HEK293 (cell line): ENCODE results near the gene OAS2.

ENCODE experiments used
- CTCF ChIA-PET: fragments of 350-600 bp; formaldehyde crosslinking; extraction: SDS; loops from one replicate; lab custom pipeline; 2021; ENCODE audit warnings: antibody characterized with exemption; lab: Yijun Ruan, JAX
- POLR2A ChIA-PET: fragments of 300-600 bp; formaldehyde crosslinking; extraction: SDS; loops from one replicate; lab custom pipeline; 2020; ENCODE audit warnings: antibody characterized with exemption, inconsistent platforms; lab: Yijun Ruan, JAX
- H3K27ac ChIP-seq: fragments of 200-500 bp; sonication (Bioruptor generic); 2 replicates; pipeline ENCODE4 v1.5.1; 2014; ENCODE audit warnings: low read depth, low read length, control low read depth, inconsistent platforms; ENCODE audit errors: extremely low read depth
- H3K36me3 ChIP-seq, 2 experiments: fragments of 200-500 bp in 1 of 2; sonication (Bioruptor generic) in 1 of 2; 1 replicate in 1 of 2; 2 replicates in 1 of 2; pipeline ENCODE4 v1.5.1; 2014 to 2017; ENCODE audit warnings: inconsistent platforms in 2 of 2, low read length in 2 of 2; ENCODE audit not compliant: control insufficient read depth in 2 of 2, insufficient read depth in 1 of 2
- H3K4me1 ChIP-seq: fragments of 200-500 bp; sonication (Bioruptor generic); 2 replicates; pipeline ENCODE4 v1.5.1; 2014; ENCODE audit warnings: mild to moderate bottlenecking, low read length, inconsistent platforms; ENCODE audit not compliant: control insufficient read depth, insufficient read depth
- H3K4me3 ChIP-seq: 2 replicates; pipeline ENCODE4 v1.5.1; 2011; ENCODE audit warnings: low read depth, mild to moderate bottlenecking, control low read depth, low read length, moderate library complexity
- H3K9me3 ChIP-seq: fragments of 200-500 bp; sonication (Bioruptor generic); 2 replicates; pipeline ENCODE4 v1.5.1; 2014; ENCODE audit warnings: low read depth, low read length, inconsistent platforms; ENCODE audit not compliant: control insufficient read depth, insufficient read depth
- AEBP2 ChIP-seq: fragments of 450-650 bp; formaldehyde crosslinking; IDR thresholded peaks from 2 replicates; pipeline ENCODE4 v1.5.1; 2016; ENCODE audit warnings: missing biosample characterization, missing genetic modification characterization, borderline replicate concordance
- BCL6B ChIP-seq: fragments of 450-650 bp; formaldehyde crosslinking; IDR thresholded peaks from 2 replicates; pipeline ENCODE4 v1.5.1; 2017; ENCODE audit warnings: missing biosample characterization, missing genetic modification characterization
- MZF1 ChIP-seq: fragments of 450-650 bp; formaldehyde crosslinking; IDR thresholded peaks from 2 replicates; pipeline ENCODE4 v1.5.1; 2017; ENCODE audit warnings: missing biosample characterization, missing genetic modification characterization, borderline replicate concordance
- PRDM1 ChIP-seq: fragments of 450-650 bp; formaldehyde crosslinking; IDR thresholded peaks from 2 replicates; pipeline ENCODE4; 2016; ENCODE audit warnings: missing biosample characterization, missing genetic modification characterization
- ZBTB17 ChIP-seq: fragments of 450-650 bp; formaldehyde crosslinking; IDR thresholded peaks from 2 replicates; pipeline ENCODE4 v1.5.1; 2016; ENCODE audit warnings: missing biosample characterization, missing genetic modification characterization
- ZBTB8A ChIP-seq: fragments of 450-650 bp; formaldehyde crosslinking; IDR thresholded peaks from 2 replicates; pipeline ENCODE4 v1.5.1; 2016; ENCODE audit warnings: missing biosample characterization, missing genetic modification characterization
- ZFP41 ChIP-seq: fragments of 450-650 bp; formaldehyde crosslinking; IDR thresholded peaks from 2 replicates; pipeline ENCODE4 v1.5.1; 2016; ENCODE audit warnings: missing biosample characterization, missing genetic modification characterization, borderline replicate concordance
- ZNF114 ChIP-seq: fragments of 450-650 bp; formaldehyde crosslinking; IDR thresholded peaks from 2 replicates; pipeline ENCODE4 v1.5.0; 2017; ENCODE audit warnings: missing biosample characterization, missing genetic modification characterization
- ZNF138 ChIP-seq: fragments of 450-650 bp; formaldehyde crosslinking; IDR thresholded peaks from 2 replicates; pipeline ENCODE4 v1.5.1; 2016; ENCODE audit warnings: missing biosample characterization, missing genetic modification characterization, borderline replicate concordance
- ZNF16 ChIP-seq: fragments of 450-650 bp; formaldehyde crosslinking; IDR thresholded peaks from 2 replicates; pipeline ENCODE4 v1.5.1; 2016; ENCODE audit warnings: low read depth, missing biosample characterization, missing genetic modification characterization
- ZNF311 ChIP-seq: fragments of 450-650 bp; formaldehyde crosslinking; IDR thresholded peaks from 2 replicates; pipeline ENCODE4 v1.5.1; 2017; ENCODE audit warnings: missing biosample characterization, missing genetic modification characterization, borderline replicate concordance
- ZNF362 ChIP-seq: fragments of 450-650 bp; formaldehyde crosslinking; IDR thresholded peaks from 2 replicates; pipeline ENCODE4 v1.5.1; 2016; ENCODE audit warnings: missing biosample characterization, missing genetic modification characterization
- ZNF549 ChIP-seq: fragments of 450-650 bp; IDR thresholded peaks from 2 replicates; pipeline ENCODE4 v1.5.1; 2018; ENCODE audit warnings: missing biosample characterization, missing genetic modification characterization, mild to moderate bottlenecking, inconsistent platforms, moderate library complexity
- ZNF639 ChIP-seq: fragments of 450-650 bp; formaldehyde crosslinking; IDR thresholded peaks from 2 replicates; pipeline ENCODE4 v1.5.1; 2016; ENCODE audit warnings: missing biosample characterization, missing genetic modification characterization
- ZNF654 ChIP-seq: fragments of 450-650 bp; formaldehyde crosslinking; IDR thresholded peaks from 2 replicates; pipeline ENCODE4 v1.5.1; 2016; ENCODE audit warnings: low read depth, missing biosample characterization, missing genetic modification characterization
- ZNF747 ChIP-seq: fragments of 450-650 bp; formaldehyde crosslinking; IDR thresholded peaks from 2 replicates; pipeline ENCODE4 v1.5.1; 2016; ENCODE audit warnings: missing biosample characterization, missing genetic modification characterization
- ZNF768 ChIP-seq: fragments of 450-650 bp; formaldehyde crosslinking; IDR thresholded peaks from 2 replicates; pipeline ENCODE4 v1.5.1; 2018; ENCODE audit warnings: missing biosample characterization, mild to moderate bottlenecking, missing genetic modification characterization
- ZNF776 ChIP-seq: fragments of 450-650 bp; formaldehyde crosslinking; IDR thresholded peaks from 2 replicates; pipeline ENCODE4 v1.5.0; 2017; ENCODE audit warnings: missing biosample characterization, missing genetic modification characterization, borderline replicate concordance
- TF ChIP-seq, protein P1 (sequence below): fragments of 450-650 bp; formaldehyde crosslinking; IDR thresholded peaks from 2 replicates; pipeline ENCODE4 v1.5.1; 2016; ENCODE audit warnings: missing biosample characterization, missing genetic modification characterization
- TF ChIP-seq, protein P2 (sequence below): fragments of 450-650 bp; formaldehyde crosslinking; IDR thresholded peaks from 2 replicates; pipeline ENCODE4 v1.5.1; 2016; ENCODE audit warnings: missing biosample characterization, missing genetic modification characterization
- TF ChIP-seq, protein P3 (sequence below): fragments of 450-650 bp; formaldehyde crosslinking; IDR thresholded peaks from 2 replicates; pipeline ENCODE4 v1.5.1; 2017; ENCODE audit warnings: missing biosample characterization, mild to moderate bottlenecking, missing genetic modification characterization, moderate library complexity

OAS2 gene

DNA sequence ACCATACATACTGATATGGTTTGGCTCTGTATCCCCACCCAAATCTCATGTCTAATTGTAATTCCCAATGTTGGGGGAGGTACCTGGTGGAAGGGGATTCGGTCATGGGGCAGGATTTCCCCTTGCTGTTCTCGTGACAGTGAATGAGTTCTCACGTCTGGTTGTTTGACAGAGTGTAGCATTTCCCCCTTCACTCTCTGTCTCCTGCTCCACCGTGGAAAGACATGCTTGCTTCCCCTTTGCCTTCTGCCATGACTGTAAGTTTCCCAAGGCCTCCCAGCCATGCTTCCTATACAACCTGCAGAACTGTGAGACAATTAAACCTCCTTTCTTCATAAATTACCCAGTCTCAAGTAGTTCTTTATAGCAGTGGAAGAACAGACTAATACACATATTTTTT, 49.4 kb downstream of the OAS2 start:
- H3K4me3 ChIP-seq = no peak overlapping the region
- ChIA-PET POLR2A (no interaction called here), CTCF (no interaction called here)
- no peaks in the 10 kb centered on the region for H3K4me1 ChIP-seq
- no peaks in the 10 kb centered on the region for H3K9me3 ChIP-seq
- no peaks in the 10 kb centered on the region for H3K36me3 ChIP-seq
- TF ChIP-seq BCL6B (no peak), ZBTB8A (tag by site-specific recombination) (no peak), ZNF138 (tag by site-specific recombination) (no peak), ZNF311 (tag by site-specific recombination) (no peak)
- TF ChIP-seq, protein P1, sequence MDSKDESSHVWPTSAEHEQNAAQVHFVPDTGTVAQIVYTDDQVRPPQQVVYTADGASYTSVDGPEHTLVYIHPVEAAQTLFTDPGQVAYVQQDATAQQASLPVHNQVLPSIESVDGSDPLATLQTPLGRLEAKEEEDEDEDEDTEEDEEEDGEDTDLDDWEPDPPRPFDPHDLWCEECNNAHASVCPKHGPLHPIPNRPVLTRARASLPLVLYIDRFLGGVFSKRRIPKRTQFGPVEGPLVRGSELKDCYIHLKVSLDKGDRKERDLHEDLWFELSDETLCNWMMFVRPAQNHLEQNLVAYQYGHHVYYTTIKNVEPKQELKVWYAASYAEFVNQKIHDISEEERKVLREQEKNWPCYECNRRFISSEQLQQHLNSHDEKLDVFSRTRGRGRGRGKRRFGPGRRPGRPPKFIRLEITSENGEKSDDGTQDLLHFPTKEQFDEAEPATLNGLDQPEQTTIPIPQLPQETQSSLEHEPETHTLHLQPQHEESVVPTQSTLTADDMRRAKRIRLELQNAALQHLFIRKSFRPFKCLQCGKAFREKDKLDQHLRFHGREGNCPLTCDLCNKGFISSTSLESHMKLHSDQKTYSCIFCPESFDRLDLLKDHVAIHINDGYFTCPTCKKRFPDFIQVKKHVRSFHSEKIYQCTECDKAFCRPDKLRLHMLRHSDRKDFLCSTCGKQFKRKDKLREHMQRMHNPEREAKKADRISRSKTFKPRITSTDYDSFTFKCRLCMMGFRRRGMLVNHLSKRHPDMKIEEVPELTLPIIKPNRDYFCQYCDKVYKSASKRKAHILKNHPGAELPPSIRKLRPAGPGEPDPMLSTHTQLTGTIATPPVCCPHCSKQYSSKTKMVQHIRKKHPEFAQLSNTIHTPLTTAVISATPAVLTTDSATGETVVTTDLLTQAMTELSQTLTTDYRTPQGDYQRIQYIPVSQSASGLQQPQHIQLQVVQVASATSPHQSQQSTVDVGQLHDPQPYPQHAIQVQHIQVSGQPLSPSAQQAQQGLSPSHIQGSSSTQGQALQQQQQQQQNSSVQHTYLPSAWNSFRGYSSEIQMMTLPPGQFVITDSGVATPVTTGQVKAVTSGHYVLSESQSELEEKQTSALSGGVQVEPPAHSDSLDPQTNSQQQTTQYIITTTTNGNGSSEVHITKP (tag by site-specific recombination) = no peak
- H3K27ac ChIP-seq = no peak overlapping the region

- no peaks in the 10 kb centered on the region for H3K36me3 ChIP-seq
- H3K4me1 ChIP-seq = no peaks in the 10 kb centered on the region
- ChIA-PET POLR2A (no interaction called here), CTCF (interaction anchor here (0.7 to 3.1 kb wide), 14 partner anchors 10 to 144 kb away, joined by 3 to 26 read pairs (median 4); no protein-coding TSS in a partner anchor)
- no peaks in the 10 kb centered on the region for H3K9me3 ChIP-seq
- H3K4me3 ChIP-seq = no peak overlapping the region
- H3K27ac ChIP-seq = no peak overlapping the region
- TF ChIP-seq ZNF747 (no peak), ZNF114 (tag by site-specific recombination) (no peak), MZF1 (no peak), ZBTB17 (tag by site-specific recombination) (peak; percentile 74), ZNF768 (tag by site-specific recombination) (no peak), ZNF549 (tag by site-specific recombination) (no peak), ZNF639 (tag by site-specific recombination) (no peak), PRDM1 (tag by site-specific recombination) (peak; percentile 62; the same call in 1 of the 2 replicates), ZNF362 (tag by site-specific recombination) (peak; percentile 77), ZNF654 (tag by site-specific recombination) (peak; percentile 70), AEBP2 (tag by site-specific recombination) (no peak), ZFP41 (tag by site-specific recombination) (no peak), ZNF776 (tag by site-specific recombination) (no peak), ZNF16 (tag by site-specific recombination) (no peak)
- TF ChIP-seq, protein P2, sequence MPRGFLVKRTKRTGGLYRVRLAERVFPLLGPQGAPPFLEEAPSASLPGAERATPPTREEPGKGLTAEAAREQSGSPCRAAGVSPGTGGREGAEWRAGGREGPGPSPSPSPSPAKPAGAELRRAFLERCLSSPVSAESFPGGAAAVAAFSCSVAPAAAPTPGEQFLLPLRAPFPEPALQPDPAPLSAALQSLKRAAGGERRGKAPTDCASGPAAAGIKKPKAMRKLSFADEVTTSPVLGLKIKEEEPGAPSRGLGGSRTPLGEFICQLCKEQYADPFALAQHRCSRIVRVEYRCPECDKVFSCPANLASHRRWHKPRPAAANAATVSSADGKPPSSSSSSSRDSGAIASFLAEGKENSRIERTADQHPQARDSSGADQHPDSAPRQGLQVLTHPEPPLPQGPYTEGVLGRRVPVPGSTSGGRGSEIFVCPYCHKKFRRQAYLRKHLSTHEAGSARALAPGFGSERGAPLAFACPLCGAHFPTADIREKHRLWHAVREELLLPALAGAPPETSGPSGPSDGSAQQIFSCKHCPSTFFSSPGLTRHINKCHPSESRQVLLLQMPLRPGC (tag by site-specific recombination) = no peak
- TF ChIP-seq, protein P3, sequence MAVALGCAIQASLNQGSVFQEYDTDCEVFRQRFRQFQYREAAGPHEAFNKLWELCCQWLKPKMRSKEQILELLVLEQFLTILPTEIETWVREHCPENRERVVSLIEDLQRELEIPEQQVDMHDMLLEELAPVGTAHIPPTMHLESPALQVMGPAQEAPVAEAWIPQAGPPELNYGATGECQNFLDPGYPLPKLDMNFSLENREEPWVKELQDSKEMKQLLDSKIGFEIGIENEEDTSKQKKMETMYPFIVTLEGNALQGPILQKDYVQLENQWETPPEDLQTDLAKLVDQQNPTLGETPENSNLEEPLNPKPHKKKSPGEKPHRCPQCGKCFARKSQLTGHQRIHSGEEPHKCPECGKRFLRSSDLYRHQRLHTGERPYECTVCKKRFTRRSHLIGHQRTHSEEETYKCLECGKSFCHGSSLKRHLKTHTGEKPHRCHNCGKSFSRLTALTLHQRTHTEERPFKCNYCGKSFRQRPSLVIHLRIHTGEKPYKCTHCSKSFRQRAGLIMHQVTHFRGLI = no peak
These were observed 52.7 kb downstream of the OAS2 start for GRCh38 chr12:113030875-113031525.
